VCaP (cell line): ENCODE results near the gene MAP6D1.

ENCODE experiments used
- H3K27ac ChIP-seq: fragments of 450-650 bp; 2 replicates; pipeline ENCODE4 v1.5.1; 2017
- CTCF ChIP-seq: fragments of 450-650 bp; conservative IDR thresholded peaks from 2 replicates; pipeline ENCODE4 v1.5.1; 2017; ENCODE audit warnings: mild to moderate bottlenecking, moderate library complexity

MAP6D1 gene

GRCh38 chr3:183833516-183833915 lies 8.1 kb upstream of the MAP6D1 start:
- no peak overlapping the region for H3K27ac ChIP-seq
- no peak for TF ChIP-seq CTCF

GRCh38 chr3:183830187-183830586 lies 4.8 kb upstream of the MAP6D1 start:
- H3K27ac ChIP-seq, result no peak overlapping the region
- no peak for TF ChIP-seq CTCF

GRCh38 chr3:183829466-183829865 lies 4.1 kb upstream of the MAP6D1 start:
- H3K27ac ChIP-seq, result no peak overlapping the region
- TF ChIP-seq CTCF, result no peak

GRCh38 chr3:183828538-183828870 lies 3.1 kb upstream of the MAP6D1 start:
- TF ChIP-seq CTCF, result no peak
- no peak overlapping the region for H3K27ac ChIP-seq

- TF ChIP-seq CTCF, result no peak
- no peak overlapping the region for H3K27ac ChIP-seq
These were observed 2.6 kb upstream of the MAP6D1 start for GRCh38 chr3:183827809-183828537.

- no peak for TF ChIP-seq CTCF
- peak overlapping the region; percentile 66 for H3K27ac ChIP-seq
These were observed 1.3 kb upstream of the MAP6D1 start for GRCh38 chr3:183826448-183827250.

- TF ChIP-seq CTCF, result no peak
- H3K27ac ChIP-seq, result peak overlapping the region; percentile 66
These were observed 469 bp downstream of the MAP6D1 start for GRCh38 chr3:183824761-183825455.
